ENCODE results near the gene GLIS1.

The GLIS1 gene

GRCh38 chr1:53529555-53529954 lies 209.4 kb downstream of the GLIS1 start:
- TF ChIP-seq TARDBP (IDR thresholded peaks at IDR 0.05), result no peak
- no peak for TF ChIP-seq HDGF (IDR thresholded peaks at IDR 0.05; ENCODE audit: borderline replicate concordance)
- no peak for TF ChIP-seq ARNT (IDR thresholded peaks at IDR 0.05)
- no peak for TF ChIP-seq NFRKB (IDR thresholded peaks at IDR 0.05)
- no peak for TF ChIP-seq SP1 (IDR thresholded peaks at IDR 0.05)
- TF ChIP-seq SUZ12 (IDR thresholded peaks at IDR 0.05), result no peak
- no peak for TF ChIP-seq CTBP1 (IDR thresholded peaks at IDR 0.05; ENCODE audit: borderline replicate concordance)
- TF ChIP-seq FOXA1 (IDR thresholded peaks at IDR 0.05), result no peak
- TF ChIP-seq FOXM1 (IDR thresholded peaks at IDR 0.05; ENCODE audit: borderline replicate concordance), result no peak
- TF ChIP-seq, protein P1, sequence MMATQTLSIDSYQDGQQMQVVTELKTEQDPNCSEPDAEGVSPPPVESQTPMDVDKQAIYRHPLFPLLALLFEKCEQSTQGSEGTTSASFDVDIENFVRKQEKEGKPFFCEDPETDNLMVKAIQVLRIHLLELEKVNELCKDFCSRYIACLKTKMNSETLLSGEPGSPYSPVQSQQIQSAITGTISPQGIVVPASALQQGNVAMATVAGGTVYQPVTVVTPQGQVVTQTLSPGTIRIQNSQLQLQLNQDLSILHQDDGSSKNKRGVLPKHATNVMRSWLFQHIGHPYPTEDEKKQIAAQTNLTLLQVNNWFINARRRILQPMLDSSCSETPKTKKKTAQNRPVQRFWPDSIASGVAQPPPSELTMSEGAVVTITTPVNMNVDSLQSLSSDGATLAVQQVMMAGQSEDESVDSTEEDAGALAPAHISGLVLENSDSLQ (IDR thresholded peaks at IDR 0.05), result no peak
- TF ChIP-seq ELF4 (IDR thresholded peaks at IDR 0.05), result no peak
- no peak for TF ChIP-seq BHLHE40 (IDR thresholded peaks at IDR 0.05; ENCODE audit: borderline replicate concordance)
- no peak for TF ChIP-seq L3MBTL2 (conservative IDR thresholded peaks at IDR 0.05)
- TF ChIP-seq FOXK2 (IDR thresholded peaks at IDR 0.05), result no peak
- ChIA-PET POLR2A (no interaction called here), CTCF (no interaction called here)
- DNase-seq (ENCODE audit: extremely low spot score), result no peak

GRCh38 chr1:53527368-53527767 lies 211.6 kb downstream of the GLIS1 start:
- ChIA-PET CTCF (no interaction called here), POLR2A (no interaction called here)
- no peak for DNase-seq (ENCODE audit: extremely low spot score)
- TF ChIP-seq FOXM1 (IDR thresholded peaks at IDR 0.05; ENCODE audit: borderline replicate concordance) (no peak), LEF1 (IDR thresholded peaks at IDR 0.05; ENCODE audit: borderline replicate concordance) (no peak), L3MBTL2 (conservative IDR thresholded peaks at IDR 0.05) (no peak), NFRKB (IDR thresholded peaks at IDR 0.05) (no peak), SUZ12 (IDR thresholded peaks at IDR 0.05) (no peak), ELF4 (IDR thresholded peaks at IDR 0.05) (no peak), ZNF384 (IDR thresholded peaks at IDR 0.05) (no peak), FOXA1 (IDR thresholded peaks at IDR 0.05) (no peak), BHLHE40 (IDR thresholded peaks at IDR 0.05; ENCODE audit: borderline replicate concordance) (no peak), SP1 (IDR thresholded peaks at IDR 0.05) (no peak), ARNT (IDR thresholded peaks at IDR 0.05) (no peak), TARDBP (IDR thresholded peaks at IDR 0.05) (no peak), CTBP1 (IDR thresholded peaks at IDR 0.05; ENCODE audit: borderline replicate concordance) (no peak), HDGF (IDR thresholded peaks at IDR 0.05; ENCODE audit: borderline replicate concordance) (no peak), FOXK2 (IDR thresholded peaks at IDR 0.05) (no peak)
- TF ChIP-seq, protein P1 (IDR thresholded peaks at IDR 0.05), result no peak

GRCh38 chr1:53526451-53527101 lies 212.4 kb downstream of the GLIS1 start:
- no peak for DNase-seq (ENCODE audit: extremely low spot score)
- ChIA-PET CTCF (interaction anchor here (0.7 kb wide), 1 partner anchor 15 kb away, joined by 3 read pairs; no protein-coding TSS in a partner anchor), POLR2A (no interaction called here)
- TF ChIP-seq ARNT (IDR thresholded peaks at IDR 0.05) (no peak), ZNF384 (IDR thresholded peaks at IDR 0.05) (no peak), ELF4 (IDR thresholded peaks at IDR 0.05) (no peak), CTBP1 (IDR thresholded peaks at IDR 0.05; ENCODE audit: borderline replicate concordance) (no peak), BHLHE40 (IDR thresholded peaks at IDR 0.05; ENCODE audit: borderline replicate concordance) (no peak), SP1 (IDR thresholded peaks at IDR 0.05) (no peak), L3MBTL2 (conservative IDR thresholded peaks at IDR 0.05) (no peak), FOXK2 (IDR thresholded peaks at IDR 0.05) (no peak), TARDBP (IDR thresholded peaks at IDR 0.05) (no peak)
- TF ChIP-seq, protein P1 (IDR thresholded peaks at IDR 0.05), result no peak

- CTCF ChIA-PET, result interaction anchor here (0.7 kb wide), 1 partner anchor 16 kb away, joined by 3 read pairs; no protein-coding TSS in a partner anchor
- POLR2A ChIA-PET, result no interaction called here
- peak; percentile 36 for DNase-seq (ENCODE audit: extremely low spot score)
- no peak for TF ChIP-seq BHLHE40 (IDR thresholded peaks at IDR 0.05; ENCODE audit: borderline replicate concordance)
- TF ChIP-seq ARNT (IDR thresholded peaks at IDR 0.05), result no peak
- TF ChIP-seq SUZ12 (IDR thresholded peaks at IDR 0.05), result no peak
- TF ChIP-seq ZNF384 (IDR thresholded peaks at IDR 0.05), result no peak
- TF ChIP-seq ELF4 (IDR thresholded peaks at IDR 0.05), result no peak
- TF ChIP-seq CTBP1 (IDR thresholded peaks at IDR 0.05; ENCODE audit: borderline replicate concordance), result no peak
- TF ChIP-seq HDGF (IDR thresholded peaks at IDR 0.05; ENCODE audit: borderline replicate concordance), result no peak
- TF ChIP-seq SP1 (IDR thresholded peaks at IDR 0.05), result no peak
- TF ChIP-seq TARDBP (IDR thresholded peaks at IDR 0.05), result no peak
- no peak for TF ChIP-seq NFRKB (IDR thresholded peaks at IDR 0.05)
- TF ChIP-seq LEF1 (IDR thresholded peaks at IDR 0.05; ENCODE audit: borderline replicate concordance), result no peak
- TF ChIP-seq, protein P1 (IDR thresholded peaks at IDR 0.05), result no peak
- TF ChIP-seq FOXM1 (IDR thresholded peaks at IDR 0.05; ENCODE audit: borderline replicate concordance), result no peak
- TF ChIP-seq FOXA1 (IDR thresholded peaks at IDR 0.05), result no peak
- no peak for TF ChIP-seq FOXK2 (IDR thresholded peaks at IDR 0.05)
These were observed 213.4 kb downstream of the GLIS1 start for GRCh38 chr1:53525595-53525994.
